Upper lobe of left lung (tissue), 4 donors: ENCODE measurements around the gene PEX14.

Experiments
- POLR2A ChIP-seq, 4 donors: fragments of 450-650 bp; IDR thresholded peaks; one replicate each; pipeline ENCODE4 v1.5.1; 2016 to 2017; ENCODE audit warnings: antibody characterized with exemption in 4 of 4, mild to moderate bottlenecking in 2 of 4
- POLR2AphosphoS5 ChIP-seq, 2 donors: sonication (generic); formaldehyde crosslinking; IDR thresholded peaks; one replicate each; pipeline ENCODE4 v1.5.1; 2017; ENCODE audit warnings: antibody characterized with exemption in 2 of 2

DNA sequence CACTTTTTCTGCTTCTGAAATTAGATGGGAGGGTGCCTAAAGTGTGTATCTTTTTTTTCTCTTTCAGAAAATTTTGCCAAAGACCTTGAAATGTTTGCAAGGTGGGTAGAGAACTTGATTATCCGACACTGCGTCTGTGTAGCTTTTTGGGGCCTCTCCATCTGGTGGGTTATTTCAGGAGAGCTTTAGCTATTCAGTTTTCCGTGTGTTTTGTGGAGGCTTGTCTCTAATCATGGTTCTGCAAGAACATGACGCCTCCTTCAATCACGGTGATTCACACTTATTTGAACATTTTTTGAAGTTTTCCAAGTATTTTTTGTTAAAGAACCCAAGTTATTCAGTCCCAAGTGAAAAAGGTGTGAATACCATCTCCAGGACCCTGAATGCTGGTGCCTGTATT, 40.2 kb upstream of the PEX14 start:
- TF ChIP-seq POLR2A (IDR thresholded peaks at IDR 0.05), result no peak
- no peak for TF ChIP-seq POLR2AphosphoS5 (IDR thresholded peaks at IDR 0.05)
